Measurements from ENCODE around the gene ATG9B.

- no peak for TF ChIP-seq REST (IDR thresholded peaks at IDR 0.05; ENCODE audit: insufficient read depth in 1 of 2, low read depth in 2 of 2, low read length in 1 of 2)
- TF ChIP-seq POLR2AphosphoS5 (IDR thresholded peaks at IDR 0.05; ENCODE audit: low read depth, low read length) = no peak
- no peak for TF ChIP-seq CTCF (IDR thresholded peaks at IDR 0.05)
- no peak for TF ChIP-seq TCF7L2 (IDR thresholded peaks at IDR 0.05; ENCODE audit: low read depth, low read length)
- no peak for TF ChIP-seq SIN3A (IDR thresholded peaks at IDR 0.05; ENCODE audit: borderline replicate concordance, insufficient read depth, low read depth, low read length)
Measured at GRCh38 chr7:151017370-151017952, 6.8 kb downstream of the ATG9B start.

Measured in Panc1 (cell line).